Measurements from ENCODE around the gene ADGRA3.

- TF ChIP-seq CTCF (IDR thresholded peaks at IDR 0.05) (no peak), POLR2A (IDR thresholded peaks at IDR 0.05) (no peak)
Observed at GRCh38 chr4:22504447-22504846, 11.4 kb downstream of the ADGRA3 start.
